Measurements from ENCODE around the gene DPEP3.
A peak's percentile ranks its signal among the peaks of the same experiment; 100 is the strongest.
"Not testable (repeated sequence)": the region's sequence is repeated elsewhere in the genome, so short reads cannot be mapped to it uniquely, and the experiment has no call there.

The DPEP3 gene

DNA sequence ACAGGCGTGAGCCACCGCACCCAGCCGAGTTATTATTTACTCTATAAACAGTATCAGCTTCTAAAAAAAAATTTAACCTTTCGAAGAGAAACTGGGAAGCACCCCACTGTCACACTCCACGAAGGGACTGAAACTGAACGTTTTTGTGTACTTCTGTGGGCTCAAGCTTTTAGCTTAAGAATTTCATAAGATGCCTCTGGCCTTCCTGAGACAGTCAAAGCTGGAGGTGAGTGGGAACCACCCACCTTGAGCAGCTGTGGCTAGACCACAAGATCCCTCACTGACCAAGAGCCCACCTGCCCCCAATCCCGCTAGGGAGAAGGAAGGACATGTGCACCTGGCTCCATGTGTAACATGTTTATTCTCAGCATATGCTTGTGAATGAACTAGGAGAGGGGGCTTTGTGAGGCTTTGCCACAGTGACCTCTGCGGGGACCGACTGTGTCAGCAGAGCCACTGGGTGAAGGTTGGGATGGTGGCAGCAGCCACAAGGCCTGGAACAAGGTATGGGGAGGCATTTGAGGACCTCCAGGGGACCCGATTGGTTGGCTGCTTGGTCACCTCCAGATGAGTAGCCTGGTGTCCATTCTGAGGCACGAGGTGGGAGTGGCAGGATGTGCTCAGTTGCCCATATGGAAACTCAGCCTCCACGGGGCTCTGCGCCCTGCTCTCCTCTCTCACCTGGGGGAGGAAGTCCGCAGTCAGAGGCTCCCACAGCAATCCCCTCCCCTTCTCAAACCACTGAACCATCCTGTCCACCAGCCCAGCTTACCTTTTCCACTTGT is 4.8 kb downstream of the DPEP3 start:
- Histone ChIP-seq H3K9me3 (ENCODE audit: insufficient read depth, low read depth, low read length) (no peaks in the 10 kb centered on the region), H3K9ac (ENCODE audit: low read depth, low read length) (no peak overlapping the region), H3K27ac (ENCODE audit: low read depth, low read length) (no peak overlapping the region), H3K4me3 (ENCODE audit: low read length) (no peak overlapping the region), H3K27me3 (ENCODE audit: insufficient read depth, low read length) (no peaks in the 10 kb centered on the region), H3K36me3 (ENCODE audit: insufficient read depth, low read length) (no peaks in the 10 kb centered on the region), H3K4me1 (ENCODE audit: insufficient read depth, low read length) (no peaks in the 10 kb centered on the region)
- 89% methylated on average over 14 of the region's 14 CpGs for WGBS

DNA sequence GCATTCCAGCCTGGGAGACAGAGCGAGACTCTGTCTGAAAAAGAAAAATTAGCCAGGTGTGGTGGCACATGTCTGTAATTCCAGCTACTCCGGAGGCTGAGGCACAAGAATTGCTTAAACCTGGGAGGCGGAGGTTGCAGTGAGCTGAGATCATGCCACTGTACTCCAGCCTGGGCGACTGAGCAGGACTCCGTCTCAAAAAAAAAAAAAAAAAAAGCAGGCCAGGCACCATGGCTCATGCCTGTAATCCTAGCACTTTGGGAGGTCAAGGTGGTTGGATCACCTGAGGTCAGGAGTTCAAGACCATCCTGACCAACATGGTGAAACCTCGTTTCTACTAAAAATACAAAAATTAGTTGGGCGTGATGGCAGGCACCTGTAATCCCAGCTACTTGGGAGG is 8.0 kb downstream of the DPEP3 start:
- not testable (repeated sequence) for H3K36me3 ChIP-seq (ENCODE audit: insufficient read depth, low read length); H3K27me3 ChIP-seq (ENCODE audit: insufficient read depth, low read length); H3K27ac ChIP-seq (ENCODE audit: low read depth, low read length); H3K4me1 ChIP-seq (ENCODE audit: insufficient read depth, low read length); H3K9ac ChIP-seq (ENCODE audit: low read depth, low read length); H3K4me3 ChIP-seq (ENCODE audit: low read length); H3K9me3 ChIP-seq (ENCODE audit: insufficient read depth, low read depth, low read length)
- WGBS, result 92% methylated on average over 7 of the region's 7 CpGs

DNA sequence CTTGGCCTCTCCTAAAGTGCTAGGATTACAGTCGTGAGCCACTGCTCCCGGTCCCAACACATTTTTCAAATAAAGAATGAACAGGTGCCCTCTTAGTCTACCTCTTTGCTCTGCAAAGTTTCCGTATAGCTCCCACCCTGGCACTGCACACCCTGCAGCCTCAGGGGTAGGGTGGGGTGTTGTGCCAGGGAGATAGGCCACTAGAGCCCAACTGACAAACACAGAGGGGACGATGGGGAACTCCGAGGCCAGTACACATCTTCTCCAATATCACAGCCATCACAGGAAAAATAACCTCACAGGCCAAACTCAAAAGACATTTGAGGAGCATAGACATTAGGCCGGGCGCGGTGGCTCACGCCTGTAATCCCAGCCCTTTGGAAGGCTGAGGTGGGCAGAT is 9.2 kb downstream of the DPEP3 start:
- no peaks in the 10 kb centered on the region for H3K36me3 ChIP-seq (ENCODE audit: insufficient read depth, low read length)
- H3K9ac ChIP-seq (ENCODE audit: low read depth, low read length), result no peak overlapping the region
- H3K27ac ChIP-seq (ENCODE audit: low read depth, low read length), result no peak overlapping the region
- no peaks in the 10 kb centered on the region for H3K9me3 ChIP-seq (ENCODE audit: insufficient read depth, low read depth, low read length)
- no peak overlapping the region for H3K4me3 ChIP-seq (ENCODE audit: low read length)
- 94% methylated on average over 8 of the region's 9 CpGs for WGBS
- H3K4me1 ChIP-seq (ENCODE audit: insufficient read depth, low read length), result peaks cover 12% of the 10 kb centered on the region; the same call in 1 of the 2 replicates
- H3K27me3 ChIP-seq (ENCODE audit: insufficient read depth, low read length), result no peaks in the 10 kb centered on the region

DNA sequence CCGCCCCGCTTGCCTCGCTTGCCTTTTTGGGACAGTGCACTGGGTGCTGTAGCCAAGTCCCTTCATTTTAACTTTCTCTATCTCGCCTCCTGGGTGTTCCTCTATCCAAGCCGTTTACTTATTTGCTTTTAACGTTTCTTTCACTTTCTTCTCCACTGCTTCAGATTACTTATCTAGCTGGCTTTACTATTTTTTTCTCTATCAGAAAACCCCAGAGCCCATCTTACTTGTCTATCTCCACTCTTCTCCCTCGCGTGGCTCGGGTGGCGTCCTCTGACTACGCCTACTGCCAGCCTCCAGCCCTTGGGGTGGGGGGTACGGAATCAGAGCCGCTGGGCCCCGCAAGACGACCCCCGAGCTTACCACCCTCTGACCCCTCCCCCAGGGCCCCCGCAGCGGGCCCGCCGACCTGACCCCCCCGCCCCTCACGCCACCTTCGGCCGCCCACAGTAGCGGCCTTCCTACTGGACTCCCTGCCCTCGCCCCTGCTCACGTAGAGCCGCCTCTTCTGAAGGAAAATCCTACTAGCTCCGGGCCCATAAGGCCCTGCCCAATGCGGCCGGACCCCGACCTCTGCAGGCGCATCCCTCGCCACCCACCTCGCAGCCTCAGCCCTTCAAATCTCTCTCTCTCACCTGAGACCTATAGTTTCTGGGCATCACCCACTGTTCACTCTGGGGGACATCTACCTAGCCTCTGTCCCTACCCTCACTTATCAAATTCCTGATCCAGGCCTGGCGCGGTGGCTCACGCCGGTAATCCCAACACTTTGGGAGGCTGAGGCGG is 10.9 kb downstream of the DPEP3 start:
- Histone ChIP-seq H3K4me1 (ENCODE audit: insufficient read depth, low read length) (peaks cover 20% of the 10 kb centered on the region; the same call in 1 of the 2 replicates), H3K36me3 (ENCODE audit: insufficient read depth, low read length) (no peaks in the 10 kb centered on the region), H3K27me3 (ENCODE audit: insufficient read depth, low read length) (no peaks in the 10 kb centered on the region), H3K9me3 (ENCODE audit: insufficient read depth, low read depth, low read length) (no peaks in the 10 kb centered on the region), H3K27ac (ENCODE audit: low read depth, low read length) (no peak overlapping the region), H3K9ac (ENCODE audit: low read depth, low read length) (no peak overlapping the region), H3K4me3 (ENCODE audit: low read length) (peak overlapping the region; percentile 70)
- 56% methylated on average over 39 of the region's 40 CpGs for WGBS

DNA sequence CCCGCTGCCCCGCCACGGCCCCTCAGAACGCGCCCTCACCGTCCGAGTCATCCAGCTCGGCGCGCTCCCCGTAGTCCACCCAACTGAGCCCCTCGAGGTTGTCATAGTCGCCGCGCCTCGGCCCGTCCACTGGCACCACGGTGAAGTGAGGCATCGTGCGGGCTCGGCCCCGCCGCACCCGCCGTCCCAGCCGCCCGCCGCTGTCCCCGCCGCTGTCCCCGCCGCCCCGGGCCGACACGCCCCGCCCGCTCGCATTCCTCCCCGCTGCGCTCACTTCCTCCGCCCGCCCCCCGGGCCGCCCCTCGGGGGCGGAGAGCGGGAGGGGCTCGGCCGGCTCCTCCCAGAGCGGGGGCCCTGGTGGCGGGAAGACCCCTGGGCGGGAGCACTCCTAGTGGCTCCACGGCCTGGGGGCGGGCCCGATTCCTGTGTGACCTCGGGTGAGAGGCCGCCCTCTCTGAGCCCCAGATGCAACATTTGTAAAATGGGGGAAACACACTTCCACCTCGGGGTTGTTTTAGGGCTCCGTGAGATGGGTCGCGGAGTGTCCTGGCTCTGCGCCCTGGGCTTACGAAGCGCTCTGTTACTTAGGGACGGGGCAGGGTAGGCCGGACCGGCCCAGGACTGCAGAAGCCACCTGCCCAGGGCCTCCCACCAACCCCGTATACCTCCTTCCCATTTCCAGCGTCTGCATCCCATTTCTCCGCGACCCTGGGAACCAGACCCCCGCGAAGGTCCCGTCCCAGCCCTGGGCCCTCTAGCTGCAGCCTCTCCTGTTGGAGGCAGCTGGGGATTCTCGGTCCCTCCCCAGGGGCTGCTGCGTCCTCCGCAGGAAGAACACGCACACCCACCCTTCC is 11.7 kb downstream of the DPEP3 start, which contains the start of gene SLC12A4:
SLC12A4 (minus strand) TSS at position 238 of the 854 bp plus-strand sequence; CDS start at position 154, 84 bp downstream.
- H3K36me3 ChIP-seq (ENCODE audit: insufficient read depth, low read length), result no peaks in the 10 kb centered on the region
- peak within 1 kb of the TSS; percentile 70 for H3K4me3 ChIP-seq (ENCODE audit: low read length)
- H3K9me3 ChIP-seq (ENCODE audit: insufficient read depth, low read depth, low read length), result no peaks in the 10 kb centered on the region
- peak within 1 kb of the TSS; percentile 76 for H3K9ac ChIP-seq (ENCODE audit: low read depth, low read length)
- 13% methylated on average over 78 of the region's 78 CpGs for WGBS
- H3K4me1 ChIP-seq (ENCODE audit: insufficient read depth, low read length), result peaks cover 20% of the 10 kb centered on the region; the same call in 1 of the 2 replicates
- no peaks in the 10 kb centered on the region for H3K27me3 ChIP-seq (ENCODE audit: insufficient read depth, low read length)
- peak within 1 kb of the TSS; percentile 71; the same call in 1 of the 2 replicates for H3K27ac ChIP-seq (ENCODE audit: low read depth, low read length)

DNA sequence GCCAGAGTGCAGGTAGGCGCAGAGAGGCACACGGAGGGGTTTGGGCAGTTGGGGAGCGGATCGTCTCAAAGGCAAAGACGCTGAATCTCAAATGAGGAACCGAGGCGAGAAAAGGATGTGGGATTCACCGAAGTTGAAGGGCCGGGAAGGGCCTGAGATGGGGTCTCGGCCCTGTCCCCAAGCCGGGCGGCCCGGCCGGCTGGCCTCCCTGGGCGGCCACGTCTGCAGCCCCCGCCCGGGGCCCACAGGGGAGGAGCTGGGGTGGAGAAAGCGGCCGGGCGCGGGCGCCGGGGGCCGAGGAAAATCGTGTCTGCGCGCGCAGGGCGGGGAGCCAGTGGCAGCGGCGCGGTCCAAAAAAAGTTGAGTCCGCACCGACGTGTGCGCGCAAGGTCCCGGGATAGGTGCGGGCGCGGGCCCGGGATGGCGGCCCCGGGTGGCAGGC is 12.3 kb downstream of the DPEP3 start:
- Histone ChIP-seq H3K4me3 (ENCODE audit: low read length) (peak overlapping the region; percentile 70), H3K36me3 (ENCODE audit: insufficient read depth, low read length) (peaks cover 4% of the 10 kb centered on the region; the same call in 1 of the 2 replicates), H3K9me3 (ENCODE audit: insufficient read depth, low read depth, low read length) (no peaks in the 10 kb centered on the region), H3K27ac (ENCODE audit: low read depth, low read length) (peak overlapping the region; percentile 71; the same call in 1 of the 2 replicates), H3K9ac (ENCODE audit: low read depth, low read length) (peak overlapping the region; percentile 76), H3K27me3 (ENCODE audit: insufficient read depth, low read length) (no peaks in the 10 kb centered on the region), H3K4me1 (ENCODE audit: insufficient read depth, low read length) (peaks cover 20% of the 10 kb centered on the region; the same call in 1 of the 2 replicates)
- WGBS, result 1% methylated on average over 45 of the region's 45 CpGs

DNA sequence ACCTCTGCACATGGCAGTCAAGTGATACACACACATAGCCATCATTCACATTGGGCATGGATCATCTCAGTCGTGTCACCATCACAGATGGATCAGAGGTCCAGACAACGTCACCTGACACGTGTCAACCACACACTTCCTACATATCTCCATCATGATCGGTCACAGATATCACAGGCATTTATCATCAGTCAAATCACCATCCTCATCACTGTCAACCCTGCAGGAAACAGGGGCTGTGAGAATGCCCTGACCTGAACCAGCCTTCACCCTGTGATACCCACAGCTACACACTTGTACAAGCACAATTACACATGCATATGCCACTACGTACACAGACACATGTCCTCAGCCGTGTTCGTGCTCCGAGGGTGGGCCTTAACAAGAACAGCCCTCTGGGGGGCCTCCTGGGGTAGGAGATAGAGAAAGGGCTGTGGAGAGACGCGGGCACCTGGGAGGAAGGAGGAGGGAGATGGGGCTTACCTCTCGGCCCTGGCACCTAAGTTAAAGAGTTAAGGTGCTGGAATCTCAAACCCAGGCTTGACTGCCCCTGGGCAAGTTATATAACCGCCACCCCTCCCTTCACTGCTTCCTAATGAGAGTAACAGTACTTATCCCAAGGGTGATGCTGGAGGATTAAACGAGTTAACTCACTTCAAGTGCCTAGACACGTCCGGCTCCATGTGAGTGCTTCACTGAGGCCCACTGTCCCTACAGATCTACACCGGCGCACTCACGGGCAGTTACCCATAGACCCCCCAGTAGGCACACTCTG is 12.9 kb downstream of the DPEP3 start:
- 31% methylated on average over 18 of the region's 18 CpGs for WGBS

DNA sequence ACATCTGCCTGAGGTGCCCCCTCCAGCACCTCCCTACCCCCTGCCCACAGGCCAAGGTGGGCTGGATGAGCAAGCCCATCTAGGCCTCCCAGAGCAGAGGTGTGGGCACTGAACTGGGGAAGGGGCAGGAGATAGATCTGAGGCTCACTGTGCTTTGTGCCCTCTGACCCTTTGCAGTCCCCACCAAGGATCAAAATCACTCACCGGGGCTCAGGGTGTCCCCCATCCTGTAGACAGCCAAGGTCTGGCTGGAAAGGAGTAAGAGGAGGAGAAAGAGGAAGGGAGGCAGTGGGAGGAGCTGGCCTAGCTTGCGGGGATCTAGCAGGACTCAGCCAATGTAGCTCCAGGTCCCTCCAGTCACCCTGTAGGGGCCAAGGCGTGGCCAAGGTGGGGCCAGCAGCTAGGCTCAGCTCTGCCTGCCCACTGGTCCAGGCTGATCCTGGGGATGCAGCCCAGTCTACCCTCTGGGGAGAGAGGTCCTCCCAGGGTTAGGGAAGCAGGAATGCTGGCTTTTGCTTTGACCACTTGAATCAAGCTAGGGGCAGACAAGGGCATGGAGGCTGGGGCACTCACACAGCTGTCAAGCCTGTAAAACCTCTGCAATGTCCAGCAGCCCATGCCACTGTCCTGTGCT is 13.6 kb downstream of the DPEP3 start:
- WGBS, result 69% methylated on average over 3 of the region's 3 CpGs
- H3K9me3 ChIP-seq (ENCODE audit: insufficient read depth, low read depth, low read length), result no peaks in the 10 kb centered on the region
- no peaks in the 10 kb centered on the region for H3K27me3 ChIP-seq (ENCODE audit: insufficient read depth, low read length)
- H3K4me1 ChIP-seq (ENCODE audit: insufficient read depth, low read length), result peaks cover 20% of the 10 kb centered on the region; the same call in 1 of the 2 replicates
- peak overlapping the region; percentile 70 for H3K4me3 ChIP-seq (ENCODE audit: low read length)
- no peak overlapping the region; the same call in 1 of the 2 replicates for H3K27ac ChIP-seq (ENCODE audit: low read depth, low read length)
- H3K9ac ChIP-seq (ENCODE audit: low read depth, low read length), result peak overlapping the region; percentile 53
- peaks cover 17% of the 10 kb centered on the region for H3K36me3 ChIP-seq (ENCODE audit: insufficient read depth, low read length)

More for the DNA sequence above, 12.9 kb downstream of the DPEP3 start:
- no peaks in the 10 kb centered on the region for H3K27me3 ChIP-seq (ENCODE audit: insufficient read depth, low read length)
- peaks cover 10% of the 10 kb centered on the region for H3K36me3 ChIP-seq (ENCODE audit: insufficient read depth, low read length)
- H3K9me3 ChIP-seq (ENCODE audit: insufficient read depth, low read depth, low read length), result no peaks in the 10 kb centered on the region
- peak overlapping the region; percentile 76 for H3K9ac ChIP-seq (ENCODE audit: low read depth, low read length)
- H3K27ac ChIP-seq (ENCODE audit: low read depth, low read length), result no peak overlapping the region
- peaks cover 20% of the 10 kb centered on the region; the same call in 1 of the 2 replicates for H3K4me1 ChIP-seq (ENCODE audit: insufficient read depth, low read length)
- peak overlapping the region; percentile 70 for H3K4me3 ChIP-seq (ENCODE audit: low read length)

DNA sequence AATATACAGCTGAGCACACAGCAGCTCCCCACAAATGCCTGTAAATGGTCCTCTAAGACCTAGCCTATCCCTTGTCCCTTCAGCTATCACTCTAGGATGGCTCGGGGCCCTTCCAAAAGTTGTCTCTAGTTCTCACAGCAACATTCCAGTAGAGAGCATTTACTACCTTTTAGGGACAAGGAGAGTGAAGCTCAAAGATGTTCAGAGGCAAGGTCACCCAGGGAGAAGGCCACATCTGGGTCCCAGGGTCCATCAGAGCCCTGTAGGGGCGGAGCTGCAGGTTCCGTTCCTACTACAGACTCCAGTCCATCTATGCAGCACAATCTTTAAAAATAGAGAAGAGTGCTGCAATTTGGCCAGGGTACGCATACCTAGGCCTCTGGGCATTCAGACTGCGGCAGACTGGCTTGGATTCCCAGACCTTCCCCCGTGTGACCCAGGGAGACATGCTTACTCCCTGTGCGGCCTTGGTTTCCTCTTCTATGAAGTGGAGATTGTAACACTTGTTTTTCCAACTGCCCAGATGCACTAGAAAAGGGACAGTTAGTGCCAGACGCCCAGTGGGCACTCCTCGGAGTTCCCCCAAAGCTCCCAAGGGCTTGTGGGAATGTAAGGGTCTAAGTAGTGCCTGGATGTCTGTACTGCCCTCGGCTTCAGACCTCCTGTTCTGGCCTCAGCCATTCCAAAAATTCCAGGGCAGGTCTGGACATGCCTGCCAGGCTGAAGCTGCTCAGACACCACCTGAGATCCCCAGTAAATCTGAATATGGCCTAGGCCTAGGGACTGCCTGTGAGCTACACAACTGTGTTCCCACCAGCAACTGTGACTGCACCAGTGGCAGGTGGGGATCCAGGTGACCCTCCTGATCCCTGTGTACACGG is 14.4 kb downstream of the DPEP3 start:
- Histone ChIP-seq H3K27ac (ENCODE audit: low read depth, low read length) (peak overlapping the region; percentile 37; the same call in 1 of the 2 replicates), H3K9ac (ENCODE audit: low read depth, low read length) (peak overlapping the region; percentile 53), H3K4me3 (ENCODE audit: low read length) (peak overlapping the region; percentile 21), H3K9me3 (ENCODE audit: insufficient read depth, low read depth, low read length) (no peaks in the 10 kb centered on the region), H3K27me3 (ENCODE audit: insufficient read depth, low read length) (no peaks in the 10 kb centered on the region), H3K4me1 (ENCODE audit: insufficient read depth, low read length) (peaks cover 20% of the 10 kb centered on the region; the same call in 1 of the 2 replicates), H3K36me3 (ENCODE audit: insufficient read depth, low read length) (peaks cover 25% of the 10 kb centered on the region)
- WGBS, result 86% methylated on average over 11 of the region's 11 CpGs

Measured in HUES64 (cell line).